ACHN (cell line): ENCODE results near the gene SNAPC2.
"Not testable (repeated sequence)": the region's sequence is repeated elsewhere in the genome, so short reads cannot be mapped to it uniquely, and the experiment has no call there.

Source experiments
- DNase-seq: peaks from one replicate; pipeline ENCODE4 v3.0.0-alpha.2; 2015
- in situ Hi-C: cut with HindIII; loops from 2 replicates; pipeline ENCODE4 v1.10.0; 2017; ENCODE audit warnings: low sequenced_read_pairs, low pct_ligation_motif_present, low pct_unique_long_range_greater_than_20kb

The SNAPC2 gene

DNA sequence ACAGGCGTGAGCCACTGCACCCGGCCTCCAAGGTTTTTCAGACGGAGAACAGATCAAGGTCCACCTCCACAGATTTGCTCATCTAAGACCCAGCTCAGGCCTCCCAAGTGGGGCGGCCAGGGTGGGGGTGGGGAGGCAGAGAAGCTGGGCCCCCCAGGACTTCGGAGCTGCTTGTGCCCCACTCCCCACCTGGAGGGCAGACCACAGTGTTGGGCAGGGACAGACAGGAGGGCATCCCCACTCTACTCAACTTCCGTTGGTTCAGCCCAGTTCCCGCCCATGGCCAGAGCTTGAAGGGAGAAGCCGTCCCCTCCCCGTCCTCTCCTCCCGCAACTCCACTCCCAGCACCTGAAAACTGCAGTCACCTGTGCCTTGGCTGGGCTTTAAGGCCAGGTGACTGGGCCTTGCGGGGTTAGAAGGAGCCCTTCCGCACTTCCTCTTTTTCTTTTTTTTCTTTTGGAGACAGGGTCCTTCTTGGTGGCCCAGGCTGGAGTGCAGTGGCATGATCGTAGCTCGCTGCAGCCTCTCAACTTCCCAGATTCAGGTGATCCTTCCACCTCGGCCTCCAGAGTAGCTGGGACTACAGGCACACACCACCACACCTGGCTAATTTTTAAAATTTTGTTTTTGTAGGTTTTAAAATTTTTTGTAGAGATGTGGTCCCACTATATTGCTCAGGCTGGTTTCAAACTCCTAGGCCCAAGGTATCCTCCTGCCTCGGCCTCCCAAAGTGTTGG lies 32.6 kb upstream of the SNAPC2 start:
- no peak for DNase-seq
- in situ Hi-C loops, result no loop called here

DNA sequence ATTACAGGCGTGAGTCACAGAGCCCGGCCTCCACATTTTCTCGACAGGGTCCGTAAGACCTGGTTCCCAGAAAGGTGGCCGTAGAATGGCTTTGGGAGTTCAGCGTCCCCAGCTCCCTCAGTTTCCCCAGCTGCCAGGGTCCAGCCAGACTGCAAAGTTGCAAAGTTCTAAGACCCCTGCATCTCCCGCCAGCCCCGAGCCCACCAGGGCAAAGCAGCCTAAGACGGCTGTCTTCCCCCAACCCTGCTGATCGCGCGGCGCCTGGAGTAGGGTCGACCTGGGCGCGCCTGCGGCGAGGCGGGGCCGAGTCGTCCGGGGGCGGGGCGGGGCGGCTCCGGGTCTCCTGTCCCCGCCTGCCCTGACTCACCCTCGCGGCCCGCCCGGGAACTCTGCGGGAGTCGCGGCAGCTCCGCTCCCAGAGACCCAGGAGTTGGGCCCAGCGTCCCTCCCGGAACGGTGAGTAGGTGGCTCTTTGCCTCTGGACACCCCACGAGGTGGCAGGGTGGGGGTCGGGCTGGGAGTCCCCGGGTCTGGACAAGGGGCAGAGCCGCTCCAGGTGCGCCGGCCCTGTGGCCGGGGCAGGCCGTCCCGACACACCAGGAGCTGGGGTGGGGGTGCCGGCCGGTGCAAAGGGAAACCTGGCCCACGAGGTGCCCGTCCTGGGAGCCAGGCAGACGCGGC lies 31.9 kb upstream of the SNAPC2 start, which contains the start of gene LRRC8E:
Gene LRRC8E (plus strand): TSS at position 366 of the 681 bp plus-strand sequence. CDS start 7,094 bp downstream, outside the sequence.
- peak; percentile 83 for DNase-seq
- in situ Hi-C loops, result no loop called here

DNA sequence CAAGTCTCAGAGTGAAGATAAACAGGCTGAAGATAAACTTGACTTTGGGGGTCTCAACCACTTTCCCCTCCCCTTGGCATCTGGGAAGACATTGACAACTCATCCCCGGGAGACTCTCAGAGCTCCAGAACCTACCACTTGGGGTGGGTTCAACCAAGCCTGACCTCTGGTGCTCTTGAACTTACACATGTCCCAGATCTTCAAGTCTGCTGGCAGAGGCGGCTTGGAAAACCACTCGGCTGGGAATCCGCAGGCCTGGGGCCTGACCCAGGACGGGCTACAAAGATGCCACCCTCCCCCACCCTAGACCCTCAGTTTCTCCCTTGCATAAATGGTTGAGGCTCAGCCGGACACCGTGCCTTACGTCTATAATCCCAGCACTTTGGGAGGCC lies 31.3 kb upstream of the SNAPC2 start:
- in situ Hi-C loops, result no loop called here
- peak; percentile 26 for DNase-seq

DNA sequence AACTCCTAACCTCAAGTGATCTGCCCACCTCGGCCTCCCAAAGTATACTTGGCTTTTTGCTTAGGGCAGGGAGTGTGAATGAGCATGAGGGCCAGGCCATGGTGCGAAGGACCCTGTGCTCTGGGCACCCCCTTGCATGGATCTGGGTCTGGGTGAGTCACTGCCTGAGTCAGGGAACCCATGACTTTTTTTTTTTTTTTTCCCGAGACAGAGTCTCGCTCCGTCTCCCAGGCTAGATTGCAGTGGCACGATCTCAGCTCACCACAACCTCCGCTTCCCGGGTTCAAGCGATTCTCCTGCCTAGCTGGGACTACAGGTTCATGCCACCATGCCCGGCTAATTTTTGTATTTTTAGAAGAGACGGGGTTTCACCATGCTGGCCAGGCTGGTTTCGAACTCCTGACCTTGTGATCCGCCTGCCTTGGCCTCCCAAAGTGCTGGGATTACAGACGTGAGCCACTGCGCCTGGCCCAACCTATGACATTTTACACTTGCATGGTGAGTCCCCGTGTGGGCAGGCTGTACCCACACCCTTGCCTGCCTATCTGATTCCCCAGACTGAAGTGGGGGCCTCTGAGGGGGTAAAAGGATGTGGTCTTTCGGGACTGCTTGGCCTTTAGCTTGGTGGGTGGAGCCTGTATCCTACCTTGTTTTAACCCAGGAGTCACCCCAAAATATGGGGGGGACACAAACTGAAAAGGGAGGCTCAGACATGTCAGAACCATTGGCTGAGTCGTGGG lies 26.6 kb upstream of the SNAPC2 start:
- in situ Hi-C loops, result not testable (repeated sequence)

DNA sequence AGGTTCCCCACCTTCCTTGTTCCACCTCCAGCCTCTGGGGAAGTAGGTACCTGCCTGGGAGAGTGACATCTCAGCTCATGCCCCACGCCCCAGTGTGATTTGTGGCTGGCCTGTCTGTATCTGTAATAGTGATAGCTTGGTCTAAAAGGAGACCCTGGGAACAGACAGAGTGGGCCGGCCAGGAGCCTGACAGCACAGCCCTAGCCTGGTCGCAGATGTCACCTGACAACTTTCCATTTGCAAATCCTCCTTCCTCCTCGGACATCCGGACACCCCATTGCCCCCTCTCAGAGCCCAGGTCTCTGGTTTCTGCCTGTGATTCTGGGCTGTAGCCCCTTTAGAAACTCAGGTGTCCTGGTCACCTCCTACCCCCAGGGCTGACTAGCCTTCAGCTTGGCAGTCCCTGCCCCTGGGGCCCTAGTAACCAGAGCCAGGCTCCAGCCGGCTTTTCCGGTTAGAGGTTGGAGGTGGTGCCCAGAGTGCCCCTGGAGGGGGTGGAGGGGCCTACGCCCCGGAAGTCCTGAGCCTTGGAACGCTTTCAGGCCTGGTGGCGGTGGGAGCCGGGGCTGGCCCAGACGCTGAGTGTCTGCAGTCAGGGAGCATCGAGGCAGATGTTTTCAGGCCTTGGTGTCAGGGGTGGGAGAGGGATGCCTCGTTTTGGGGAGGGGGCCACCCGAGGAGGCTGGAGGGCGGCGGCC lies 25.4 kb upstream of the SNAPC2 start:
- DNase-seq, result no peak
- in situ Hi-C loops, result no loop called here

More for the DNA sequence above, 26.6 kb upstream of the SNAPC2 start:
- peak; percentile 69 for DNase-seq

DNA sequence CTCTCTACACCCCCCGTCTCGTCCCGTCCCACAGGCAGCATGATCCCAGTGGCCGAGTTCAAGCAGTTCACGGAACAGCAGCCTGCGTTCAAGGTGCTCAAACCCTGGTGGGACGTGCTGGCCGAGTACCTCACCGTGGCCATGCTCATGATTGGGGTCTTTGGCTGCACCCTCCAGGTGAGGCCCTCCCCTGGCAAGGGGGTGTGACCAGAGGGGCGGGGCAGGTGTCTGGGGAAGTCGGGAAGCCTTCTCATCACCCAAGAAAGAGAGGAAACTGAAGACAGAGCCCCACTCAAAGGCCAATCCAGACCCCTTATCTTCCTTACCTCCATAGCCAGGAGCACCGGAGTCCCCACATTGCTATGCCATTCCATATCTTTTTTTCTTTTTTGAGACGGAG lies 24.6 kb upstream of the SNAPC2 start:
- DNase-seq, result no peak
- in situ Hi-C loops, result no loop called here

DNA sequence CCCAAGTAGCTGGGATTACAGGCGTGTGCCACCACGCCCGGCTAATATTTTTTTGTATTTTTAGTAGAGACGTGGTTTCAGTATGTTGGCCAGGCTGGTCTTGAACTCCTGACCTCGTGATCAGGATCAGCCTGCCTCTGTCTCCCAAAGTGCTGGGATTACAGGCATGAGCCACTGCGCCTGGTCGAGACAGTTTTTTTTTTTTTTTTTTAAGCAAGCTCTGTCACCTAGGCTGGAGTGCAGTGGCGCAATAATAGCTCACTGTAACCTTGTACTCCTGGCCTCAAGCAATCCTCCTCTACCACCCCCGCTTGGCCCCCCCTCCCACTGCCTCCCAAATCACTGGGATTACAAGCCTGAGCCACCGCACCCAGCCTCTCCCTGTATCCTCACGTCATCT lies 22.8 kb upstream of the SNAPC2 start:
- in situ Hi-C loops, result no loop called here

DNA sequence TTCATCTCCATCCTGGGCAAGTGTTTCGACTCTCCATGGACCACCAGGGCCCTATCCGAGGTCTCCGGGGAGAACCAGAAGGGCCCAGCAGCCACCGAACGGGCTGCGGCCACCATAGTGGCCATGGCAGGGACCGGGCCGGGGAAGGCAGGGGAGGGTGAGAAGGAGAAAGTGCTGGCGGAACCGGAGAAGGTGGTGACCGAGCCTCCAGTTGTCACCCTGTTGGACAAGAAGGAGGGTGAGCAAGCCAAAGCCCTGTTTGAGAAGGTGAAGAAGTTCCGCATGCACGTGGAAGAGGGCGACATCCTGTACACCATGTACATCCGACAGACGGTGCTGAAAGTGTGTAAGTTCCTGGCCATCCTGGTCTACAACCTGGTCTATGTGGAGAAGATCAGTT lies 21.2 kb upstream of the SNAPC2 start:
- DNase-seq, result no peak

More for the DNA sequence above, 22.8 kb upstream of the SNAPC2 start:
- DNase-seq, result no peak

DNA sequence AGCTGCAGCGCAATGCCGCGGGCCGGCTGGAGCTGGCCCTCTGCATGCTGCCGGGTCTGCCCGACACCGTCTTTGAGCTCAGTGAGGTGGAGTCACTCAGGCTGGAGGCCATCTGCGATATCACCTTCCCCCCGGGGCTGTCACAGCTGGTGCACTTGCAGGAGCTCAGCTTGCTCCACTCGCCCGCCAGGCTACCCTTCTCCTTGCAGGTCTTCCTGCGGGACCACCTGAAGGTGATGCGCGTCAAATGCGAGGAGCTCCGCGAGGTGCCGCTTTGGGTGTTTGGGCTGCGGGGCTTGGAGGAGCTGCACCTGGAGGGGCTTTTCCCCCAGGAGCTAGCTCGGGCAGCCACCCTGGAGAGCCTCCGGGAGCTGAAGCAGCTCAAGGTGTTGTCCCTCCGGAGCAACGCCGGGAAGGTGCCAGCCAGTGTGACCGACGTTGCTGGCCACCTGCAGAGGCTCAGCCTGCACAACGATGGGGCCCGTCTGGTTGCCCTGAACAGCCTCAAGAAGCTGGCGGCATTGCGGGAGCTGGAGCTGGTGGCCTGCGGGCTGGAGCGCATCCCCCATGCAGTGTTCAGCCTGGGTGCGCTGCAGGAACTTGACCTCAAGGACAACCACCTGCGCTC lies 20.3 kb upstream of the SNAPC2 start:
- DNase-seq, result no peak
- in situ Hi-C loops, result no loop called here

More for the DNA sequence above, 21.2 kb upstream of the SNAPC2 start:
- in situ Hi-C loops, result no loop called here

DNA sequence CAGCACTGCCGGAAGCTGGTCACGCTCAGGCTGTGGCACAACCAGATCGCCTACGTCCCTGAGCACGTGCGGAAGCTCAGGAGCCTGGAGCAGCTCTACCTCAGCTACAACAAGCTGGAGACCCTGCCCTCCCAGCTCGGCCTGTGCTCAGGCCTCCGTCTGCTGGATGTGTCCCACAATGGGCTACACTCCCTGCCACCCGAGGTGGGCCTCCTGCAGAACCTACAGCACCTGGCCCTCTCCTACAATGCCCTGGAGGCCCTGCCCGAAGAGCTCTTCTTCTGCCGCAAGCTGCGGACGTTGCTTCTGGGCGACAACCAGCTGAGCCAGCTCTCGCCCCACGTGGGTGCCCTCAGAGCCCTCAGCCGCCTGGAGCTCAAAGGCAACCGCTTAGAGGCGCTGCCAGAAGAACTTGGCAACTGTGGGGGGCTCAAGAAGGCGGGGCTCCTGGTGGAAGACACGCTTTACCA lies 19.7 kb upstream of the SNAPC2 start:
- in situ Hi-C loops, result no loop called here
- no peak for DNase-seq

DNA sequence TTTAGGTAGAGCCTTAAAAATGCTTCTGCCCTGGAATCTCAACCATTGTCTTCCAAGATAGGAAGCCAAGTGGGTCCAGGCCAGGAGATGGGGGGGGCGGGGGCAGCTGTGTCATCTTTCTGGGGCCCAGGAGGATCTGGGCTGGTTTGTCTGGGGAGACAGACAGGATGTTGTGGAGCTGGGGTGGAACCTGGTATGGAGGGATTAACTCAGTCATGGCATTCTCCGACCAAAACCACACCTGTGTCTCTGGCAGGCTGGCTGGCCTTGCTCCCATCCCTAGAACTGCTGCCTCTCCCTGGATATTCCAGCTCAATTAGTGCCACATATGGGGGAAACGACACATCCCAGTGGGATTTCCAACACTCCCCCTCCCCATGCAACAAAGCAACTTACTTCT lies 19.2 kb upstream of the SNAPC2 start:
- in situ Hi-C loops, result no loop called here
- DNase-seq, result no peak

DNA sequence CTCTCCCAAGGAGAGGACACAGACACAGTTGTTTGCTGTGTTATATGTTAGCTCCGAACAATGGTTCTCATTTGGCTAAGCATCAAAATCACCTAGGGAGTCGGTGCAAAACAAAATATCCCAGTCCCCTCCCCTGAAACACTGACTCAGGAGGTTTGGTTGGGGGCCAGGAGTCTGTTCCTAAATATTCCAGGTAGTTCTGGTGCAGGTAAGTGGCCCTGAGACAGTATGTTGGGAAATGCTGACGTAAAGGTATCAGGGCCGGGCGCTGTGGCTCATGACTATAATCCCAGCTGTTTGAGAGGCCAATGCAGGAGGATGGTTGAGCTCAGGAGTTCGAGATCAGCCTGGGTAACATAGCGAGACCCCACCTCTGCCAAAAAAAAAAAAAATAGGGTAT lies 18.8 kb upstream of the SNAPC2 start:
- no peak for DNase-seq
- in situ Hi-C loops, result no loop called here

DNA sequence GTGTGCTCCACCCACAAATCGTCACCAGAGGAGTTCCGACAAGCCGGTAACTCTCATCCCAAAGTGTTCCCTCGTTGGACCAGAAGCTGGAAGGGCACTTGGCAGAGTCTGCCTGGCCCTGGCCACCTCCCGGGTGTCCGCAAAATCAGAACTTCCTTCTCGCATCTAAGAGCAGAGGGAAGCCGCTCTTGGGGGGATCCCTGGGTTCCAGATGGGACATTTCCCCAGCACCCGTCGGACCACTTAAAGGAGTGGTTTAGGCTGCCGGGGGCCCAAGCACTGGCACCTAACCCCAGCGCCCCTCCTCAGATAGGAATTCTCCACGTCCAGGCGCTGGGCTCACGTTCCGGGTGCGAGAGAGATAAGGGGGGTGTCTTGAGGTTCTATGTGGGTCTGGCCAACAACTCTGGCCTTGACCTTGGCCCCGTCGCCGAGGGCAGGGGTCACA lies 17.3 kb upstream of the SNAPC2 start:
- in situ Hi-C loops, result no loop called here

DNA sequence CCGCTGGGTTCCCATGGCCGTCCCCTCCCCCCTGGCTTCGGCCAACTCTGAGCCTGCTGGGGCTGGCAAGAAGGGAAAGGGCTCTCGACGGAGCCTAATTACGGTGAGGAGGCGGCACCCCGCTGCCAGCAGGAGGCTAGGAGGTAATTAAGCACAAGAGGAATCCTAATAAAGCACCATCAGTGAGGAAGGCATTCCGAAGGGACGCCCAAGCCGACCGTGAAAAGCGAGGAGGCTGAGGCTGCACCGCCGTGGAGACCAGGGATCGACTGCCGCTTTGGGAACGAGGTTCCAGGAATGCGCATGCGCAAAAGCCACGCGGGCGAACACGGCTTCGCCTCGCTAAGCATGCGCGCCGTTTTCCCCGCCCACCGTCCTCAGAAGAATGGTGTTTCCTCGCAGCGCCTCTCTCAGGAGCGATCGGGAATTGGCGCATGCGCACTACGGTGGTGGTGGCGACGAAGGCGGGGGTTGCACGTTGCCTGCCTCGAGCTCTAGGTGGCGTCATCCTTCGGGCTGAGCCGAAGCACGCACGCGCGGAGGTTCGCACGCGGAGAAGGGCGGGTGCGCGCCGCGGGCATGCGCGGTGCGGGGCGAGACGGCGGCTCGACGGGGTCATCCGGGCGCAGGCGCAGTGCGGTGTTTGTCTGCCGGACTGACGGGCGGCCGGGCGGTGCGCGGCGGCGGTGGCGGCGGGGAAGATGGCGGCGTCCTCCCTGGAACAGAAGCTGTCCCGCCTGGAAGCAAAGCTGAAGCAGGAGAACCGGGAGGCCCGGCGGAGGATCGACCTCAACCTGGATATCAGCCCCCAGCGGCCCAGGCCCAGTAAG lies 16.7 kb upstream of the SNAPC2 start, which contains the start of gene MAP2K7:
Gene MAP2K7 (plus strand): TSS at position 634 of the 830 bp plus-strand sequence. CDS start 68 bp downstream, at position 702.
- in situ Hi-C loops, result no loop called here
- DNase-seq, result peak; percentile 97

More for the DNA sequence above, 17.3 kb upstream of the SNAPC2 start:
- DNase-seq, result no peak

DNA sequence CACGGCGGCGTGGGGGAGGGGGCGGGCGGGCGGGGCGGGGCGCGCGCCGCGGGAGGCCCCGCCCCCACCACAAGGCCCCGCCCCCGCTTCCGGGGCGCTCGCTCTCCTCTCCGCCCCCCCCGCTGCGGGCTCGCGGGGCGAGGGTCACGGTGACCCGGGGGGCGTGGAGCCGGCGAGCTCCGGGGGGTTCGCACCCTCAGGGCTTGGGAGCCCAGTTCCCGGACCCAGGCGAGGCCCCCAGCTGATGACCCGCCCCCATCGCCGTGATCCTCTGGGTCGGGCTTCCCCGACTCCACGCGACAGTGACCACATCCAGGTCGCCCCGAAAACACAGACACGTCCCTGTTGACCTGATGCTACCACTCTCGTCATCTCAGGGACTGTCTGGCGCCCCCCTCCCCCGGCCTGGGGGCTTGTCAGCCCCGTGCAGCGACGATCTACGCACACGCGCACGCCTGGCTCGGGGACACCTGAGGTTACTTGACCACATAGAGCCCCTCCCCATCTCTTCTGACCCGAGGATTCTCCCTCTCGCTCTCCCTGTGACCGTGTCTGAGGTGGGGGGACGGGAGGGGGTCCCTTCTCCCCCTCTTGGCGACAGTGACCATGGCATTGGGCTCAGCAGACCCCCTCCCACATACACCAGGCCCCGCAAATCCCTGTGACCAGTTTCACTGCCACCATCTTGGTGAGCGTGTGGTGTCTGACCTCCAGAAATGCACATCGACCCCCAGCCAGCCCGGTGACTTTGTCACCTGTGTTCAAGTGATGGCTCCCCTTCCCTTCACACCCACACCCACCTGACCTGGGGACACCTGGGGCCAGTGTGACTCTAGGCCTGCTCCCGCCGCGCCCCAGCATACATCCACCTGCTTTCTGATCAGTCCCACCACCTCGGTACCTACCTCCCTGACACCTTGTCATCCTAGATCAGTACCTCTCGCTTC lies 15.8 kb upstream of the SNAPC2 start:
- DNase-seq, result no peak
- in situ Hi-C loops, result no loop called here

DNA sequence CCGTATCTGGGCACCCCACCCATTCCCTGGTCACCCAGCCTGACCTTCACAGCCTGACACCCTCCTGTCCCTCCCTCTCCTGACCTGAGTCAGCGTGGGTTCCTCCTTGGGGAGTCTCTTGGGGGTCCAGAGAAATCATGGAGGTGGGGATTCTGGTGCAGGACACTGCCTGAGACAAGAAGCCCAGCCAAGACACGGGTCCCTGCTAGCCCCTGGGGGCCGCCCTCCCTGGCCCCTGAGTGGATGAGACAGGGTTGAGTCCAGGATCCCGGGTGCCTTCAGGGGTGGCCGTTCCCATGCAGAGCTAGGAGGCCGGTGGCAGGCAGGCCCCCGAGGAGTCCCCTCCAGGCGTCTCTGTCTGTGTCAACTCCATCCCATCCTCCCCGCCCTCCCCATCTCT lies 14.9 kb upstream of the SNAPC2 start:
- no peak for DNase-seq
- in situ Hi-C loops, result no loop called here
